ENCODE results near the gene SPPL3. TPM values are rescaled to one million over a fixed set of nuclear protein-coding genes. Genes with fewer than 3 reads are reported as not detected.

SPPL3 gene
- total and polyA plus RNA-seq, 2 donors, result 10.9 to 22.4 TPM

GRCh38 chr12:120858306-120859088 is 45.7 kb downstream of the SPPL3 start:
- Histone ChIP-seq H3K4me3 (ENCODE audit: low read length in 2 of 2) (no peak overlapping the region), H3K36me3 (ENCODE audit: control insufficient read depth in 2 of 2, insufficient read depth in 2 of 2, low read length in 1 of 2) (no peaks in the 10 kb centered on the region), H3K27me3 (ENCODE audit: control insufficient read depth in 2 of 2, insufficient read depth in 1 of 2, low read length in 1 of 2) (no peaks in the 10 kb centered on the region), H3K9me3 (ENCODE audit: control insufficient read depth in 2 of 2, insufficient read depth in 1 of 2, low read length in 1 of 2) (peaks cover 0 to 7% of the 10 kb centered on the region in 2 donors), H3K4me1 (ENCODE audit: control insufficient read depth in 2 of 2, insufficient read depth in 2 of 2, low read length in 2 of 2) (peaks cover 22 to 35% of the 10 kb centered on the region in 2 donors), H3K27ac (ENCODE audit: low read depth in 1 of 2, low read length in 1 of 2) (no peak overlapping the region)
- 97% methylated on average over 13 of the region's 13 CpGs for WGBS
- no peak for DNase-seq (ENCODE audit: low read depth in 6 of 9, low spot score in 9 of 9)

GRCh38 chr12:120856980-120857379 is 47.2 kb downstream of the SPPL3 start:
- no peaks in the 10 kb centered on the region for H3K27me3 ChIP-seq (ENCODE audit: control insufficient read depth in 2 of 2, insufficient read depth in 1 of 2, low read length in 1 of 2)
- H3K36me3 ChIP-seq (ENCODE audit: control insufficient read depth in 2 of 2, insufficient read depth in 2 of 2, low read length in 1 of 2), result no peaks in the 10 kb centered on the region
- peak in 1 of 9 donors; percentile 47 for DNase-seq (ENCODE audit: low read depth in 6 of 9, low spot score in 9 of 9)
- H3K4me3 ChIP-seq (ENCODE audit: low read length in 2 of 2), result no peak overlapping the region
- H3K27ac ChIP-seq (ENCODE audit: low read depth in 1 of 2, low read length in 1 of 2), result peak overlapping the region; percentile 18 to 32
- peaks cover 0 to 7% of the 10 kb centered on the region in 2 donors for H3K9me3 ChIP-seq (ENCODE audit: control insufficient read depth in 2 of 2, insufficient read depth in 1 of 2, low read length in 1 of 2)
- H3K4me1 ChIP-seq (ENCODE audit: control insufficient read depth in 2 of 2, insufficient read depth in 2 of 2, low read length in 2 of 2), result peaks cover 23 to 36% of the 10 kb centered on the region in 2 donors
- WGBS, result 9% methylated on average over 2 of the region's 2 CpGs

GRCh38 chr12:120855823-120856588 is 48.2 kb downstream of the SPPL3 start:
- DNase-seq (ENCODE audit: low read depth in 6 of 9, low spot score in 9 of 9), result peak in 2 of 9 donors; percentile 44 to 62
- WGBS, result 61% methylated on average over 6 of the region's 6 CpGs
- Histone ChIP-seq H3K36me3 (ENCODE audit: control insufficient read depth in 2 of 2, insufficient read depth in 2 of 2, low read length in 1 of 2) (no peaks in the 10 kb centered on the region), H3K4me1 (ENCODE audit: control insufficient read depth in 2 of 2, insufficient read depth in 2 of 2, low read length in 2 of 2) (peaks cover 23 to 36% of the 10 kb centered on the region in 2 donors), H3K27me3 (ENCODE audit: control insufficient read depth in 2 of 2, insufficient read depth in 1 of 2, low read length in 1 of 2) (no peaks in the 10 kb centered on the region), H3K9me3 (ENCODE audit: control insufficient read depth in 2 of 2, insufficient read depth in 1 of 2, low read length in 1 of 2) (peaks cover 0 to 7% of the 10 kb centered on the region in 2 donors), H3K4me3 (ENCODE audit: low read length in 2 of 2) (no peak overlapping the region), H3K27ac (ENCODE audit: low read depth in 1 of 2, low read length in 1 of 2) (peak overlapping the region; percentile 19 to 31)

- Histone ChIP-seq H3K27me3 (ENCODE audit: control insufficient read depth in 2 of 2, insufficient read depth in 1 of 2, low read length in 1 of 2) (no peaks in the 10 kb centered on the region), H3K9me3 (ENCODE audit: control insufficient read depth in 2 of 2, insufficient read depth in 1 of 2, low read length in 1 of 2) (peaks cover 0 to 5% of the 10 kb centered on the region in 2 donors), H3K36me3 (ENCODE audit: control insufficient read depth in 2 of 2, insufficient read depth in 2 of 2, low read length in 1 of 2) (no peaks in the 10 kb centered on the region), H3K4me1 (ENCODE audit: control insufficient read depth in 2 of 2, insufficient read depth in 2 of 2, low read length in 2 of 2) (peaks cover 23 to 36% of the 10 kb centered on the region in 2 donors), H3K27ac (ENCODE audit: low read depth in 1 of 2, low read length in 1 of 2) (no peak overlapping the region), H3K4me3 (ENCODE audit: low read length in 2 of 2) (no peak overlapping the region)
- DNase-seq (ENCODE audit: low read depth in 6 of 9, low spot score in 9 of 9), result no peak
- 95% methylated on average over 4 of the region's 4 CpGs for WGBS
Observed at GRCh38 chr12:120854804-120855203, 49.4 kb downstream of the SPPL3 start.

- Histone ChIP-seq H3K27ac (ENCODE audit: low read depth in 1 of 2, low read length in 1 of 2) (peak overlapping the region in 1 of 2 donors; percentile 55), H3K36me3 (ENCODE audit: control insufficient read depth in 2 of 2, insufficient read depth in 2 of 2, low read length in 1 of 2) (no peaks in the 10 kb centered on the region), H3K4me3 (ENCODE audit: low read length in 2 of 2) (no peak overlapping the region), H3K4me1 (ENCODE audit: control insufficient read depth in 2 of 2, insufficient read depth in 2 of 2, low read length in 2 of 2) (peaks cover 23 to 38% of the 10 kb centered on the region in 2 donors), H3K27me3 (ENCODE audit: control insufficient read depth in 2 of 2, insufficient read depth in 1 of 2, low read length in 1 of 2) (no peaks in the 10 kb centered on the region), H3K9me3 (ENCODE audit: control insufficient read depth in 2 of 2, insufficient read depth in 1 of 2, low read length in 1 of 2) (peaks cover 0 to 2% of the 10 kb centered on the region in 2 donors)
- 87% methylated on average over 3 of the region's 3 CpGs for WGBS
- no peak for DNase-seq (ENCODE audit: low read depth in 6 of 9, low spot score in 9 of 9)
Observed at GRCh38 chr12:120853188-120853587, 51.0 kb downstream of the SPPL3 start.

- H3K4me1 ChIP-seq (ENCODE audit: control insufficient read depth in 2 of 2, insufficient read depth in 2 of 2, low read length in 2 of 2), result peaks cover 21 to 35% of the 10 kb centered on the region in 2 donors
- no peak for DNase-seq (ENCODE audit: low read depth in 6 of 9, low spot score in 9 of 9)
- peak overlapping the region in 1 of 2 donors; percentile 15 for H3K27ac ChIP-seq (ENCODE audit: low read depth in 1 of 2, low read length in 1 of 2)
Observed at GRCh38 chr12:120851944-120852343, 52.2 kb downstream of the SPPL3 start.

GRCh38 chr12:120851444-120851843 is 52.7 kb downstream of the SPPL3 start:
- peak overlapping the region; percentile 15 to 52 for H3K27ac ChIP-seq (ENCODE audit: low read depth in 1 of 2, low read length in 1 of 2)
- no peaks in the 10 kb centered on the region for H3K27me3 ChIP-seq (ENCODE audit: control insufficient read depth in 2 of 2, insufficient read depth in 1 of 2, low read length in 1 of 2)
- peaks cover 16 to 30% of the 10 kb centered on the region in 2 donors for H3K4me1 ChIP-seq (ENCODE audit: control insufficient read depth in 2 of 2, insufficient read depth in 2 of 2, low read length in 2 of 2)
- no peaks in the 10 kb centered on the region for H3K36me3 ChIP-seq (ENCODE audit: control insufficient read depth in 2 of 2, insufficient read depth in 2 of 2, low read length in 1 of 2)
- no peaks in the 10 kb centered on the region for H3K9me3 ChIP-seq (ENCODE audit: control insufficient read depth in 2 of 2, insufficient read depth in 1 of 2, low read length in 1 of 2)
- WGBS, result 86% methylated on average over 7 of the region's 7 CpGs
- no peak overlapping the region for H3K4me3 ChIP-seq (ENCODE audit: low read length in 2 of 2)
- no peak for DNase-seq (ENCODE audit: low read depth in 6 of 9, low spot score in 9 of 9)

More at GRCh38 chr12:120851944-120852343, 52.2 kb downstream of the SPPL3 start:
- no peak overlapping the region for H3K4me3 ChIP-seq (ENCODE audit: low read length in 2 of 2)
- H3K27me3 ChIP-seq (ENCODE audit: control insufficient read depth in 2 of 2, insufficient read depth in 1 of 2, low read length in 1 of 2), result no peaks in the 10 kb centered on the region
- H3K9me3 ChIP-seq (ENCODE audit: control insufficient read depth in 2 of 2, insufficient read depth in 1 of 2, low read length in 1 of 2), result no peaks in the 10 kb centered on the region
- WGBS, result 71% methylated on average over 4 of the region's 4 CpGs
- H3K36me3 ChIP-seq (ENCODE audit: control insufficient read depth in 2 of 2, insufficient read depth in 2 of 2, low read length in 1 of 2), result no peaks in the 10 kb centered on the region

GRCh38 chr12:120849765-120850164 is 54.4 kb downstream of the SPPL3 start:
- Histone ChIP-seq H3K9me3 (ENCODE audit: control insufficient read depth in 2 of 2, insufficient read depth in 1 of 2, low read length in 1 of 2) (no peaks in the 10 kb centered on the region), H3K4me3 (ENCODE audit: low read length in 2 of 2) (no peak overlapping the region), H3K36me3 (ENCODE audit: control insufficient read depth in 2 of 2, insufficient read depth in 2 of 2, low read length in 1 of 2) (peaks cover 0 to 6% of the 10 kb centered on the region in 2 donors), H3K4me1 (ENCODE audit: control insufficient read depth in 2 of 2, insufficient read depth in 2 of 2, low read length in 2 of 2) (peaks cover 15 to 24% of the 10 kb centered on the region in 2 donors), H3K27me3 (ENCODE audit: control insufficient read depth in 2 of 2, insufficient read depth in 1 of 2, low read length in 1 of 2) (no peaks in the 10 kb centered on the region), H3K27ac (ENCODE audit: low read depth in 1 of 2, low read length in 1 of 2) (peak overlapping the region in 1 of 2 donors; percentile 71)
- 96% methylated on average over 2 of the region's 2 CpGs for WGBS
- DNase-seq (ENCODE audit: low read depth in 6 of 9, low spot score in 9 of 9), result peak in 1 of 9 donors; percentile 27

GRCh38 chr12:120847814-120848213 is 56.3 kb downstream of the SPPL3 start:
- H3K27ac ChIP-seq (ENCODE audit: low read depth in 1 of 2, low read length in 1 of 2), result peak overlapping the region in 1 of 2 donors; percentile 3
- no peaks in the 10 kb centered on the region for H3K9me3 ChIP-seq (ENCODE audit: control insufficient read depth in 2 of 2, insufficient read depth in 1 of 2, low read length in 1 of 2)
- H3K36me3 ChIP-seq (ENCODE audit: control insufficient read depth in 2 of 2, insufficient read depth in 2 of 2, low read length in 1 of 2), result peaks cover 0 to 6% of the 10 kb centered on the region in 2 donors
- 14% methylated on average over 3 of the region's 3 CpGs for WGBS
- no peak for DNase-seq (ENCODE audit: low read depth in 6 of 9, low spot score in 9 of 9)
- H3K27me3 ChIP-seq (ENCODE audit: control insufficient read depth in 2 of 2, insufficient read depth in 1 of 2, low read length in 1 of 2), result no peaks in the 10 kb centered on the region
- peaks cover 9 to 22% of the 10 kb centered on the region in 2 donors for H3K4me1 ChIP-seq (ENCODE audit: control insufficient read depth in 2 of 2, insufficient read depth in 2 of 2, low read length in 2 of 2)
- H3K4me3 ChIP-seq (ENCODE audit: low read length in 2 of 2), result no peak overlapping the region

Data from thymus (tissue), 11 donors.